AML-193 (cell line): Measurements from ENCODE around the gene DNAH7.
"Not testable (repeated sequence)": the region's sequence is repeated elsewhere in the genome, so short reads cannot be mapped to it uniquely, and the experiment has no call there.

Source experiments
- DNase-seq, 2 experiments: peaks; one replicate each; lab custom pipeline; 2025; lab: John Stamatoyannopoulos, UW

Gene DNAH7

DNA sequence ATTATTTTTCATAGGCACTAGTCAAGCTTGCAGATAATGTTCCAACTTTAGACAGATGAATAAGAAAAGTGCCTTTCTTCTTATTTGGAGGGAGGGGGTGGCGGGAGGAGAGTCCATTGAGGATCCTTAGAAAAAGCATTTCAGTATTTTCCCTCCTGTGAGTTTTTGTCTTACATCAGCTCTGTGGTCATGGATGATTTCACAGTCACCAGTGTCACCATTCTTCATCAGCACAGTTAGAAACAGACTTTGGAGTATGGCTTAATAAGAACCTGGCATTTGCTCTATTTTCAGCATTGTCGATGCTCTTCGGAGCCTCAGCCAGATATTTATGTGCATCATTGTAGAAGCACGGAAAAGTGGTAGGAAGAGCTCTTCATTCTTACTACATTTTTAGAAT is 341.5 kb downstream of the DNAH7 start:
- DNase-seq: no peak

DNA sequence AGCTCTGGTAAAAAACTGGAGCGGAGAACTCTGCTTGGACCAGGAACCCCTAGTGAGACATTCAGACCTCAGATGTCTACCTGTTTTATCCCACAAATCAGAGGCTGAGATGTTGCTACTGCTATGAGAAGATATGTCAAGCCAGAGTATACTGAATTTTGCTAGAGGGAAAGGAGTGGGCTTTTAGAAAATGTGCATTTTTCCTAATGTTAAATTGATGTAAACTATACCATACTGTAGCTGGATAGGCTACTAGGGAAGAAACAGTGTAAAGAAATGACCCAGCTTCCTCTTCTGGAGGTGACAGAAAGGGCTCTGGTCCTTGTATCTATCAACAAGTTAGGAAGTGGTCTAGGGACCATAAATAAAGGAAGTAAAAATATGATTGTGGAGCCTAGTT is 346.6 kb downstream of the DNAH7 start:
- DNase-seq: peak in 1 of 2 experiments; percentile 13

- no peak for DNase-seq
These were observed 347.6 kb downstream of the DNAH7 start for GRCh38 chr2:195721042-195721441.

GRCh38 chr2:195716466-195716865 is 352.2 kb downstream of the DNAH7 start:
- DNase-seq: no peak

GRCh38 chr2:195711478-195711877 is 357.2 kb downstream of the DNAH7 start:
- DNase-seq: no peak

GRCh38 chr2:195709901-195710806 is 358.5 kb downstream of the DNAH7 start:
- DNase-seq: no peak

GRCh38 chr2:195706161-195706900 is 362.3 kb downstream of the DNAH7 start:
- no peak for DNase-seq

DNA sequence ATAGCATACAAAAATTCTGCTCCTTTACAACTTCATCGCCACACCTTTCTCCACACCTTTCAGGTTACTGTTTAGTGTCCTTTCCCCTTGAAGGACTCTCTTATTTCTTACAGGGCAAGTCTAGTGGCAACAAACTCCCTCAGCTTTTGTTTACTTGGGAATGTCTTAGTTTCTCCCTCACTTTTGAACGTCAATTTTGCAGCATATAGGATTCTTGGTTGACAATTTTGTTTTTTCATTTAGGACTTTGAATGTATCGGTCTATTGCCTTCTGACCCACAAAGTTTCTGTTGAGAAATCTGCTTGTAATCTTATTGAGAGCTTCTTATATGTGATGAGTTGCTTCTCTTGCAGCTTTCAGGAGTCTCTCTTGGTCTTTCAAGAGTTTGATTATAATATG is 368.2 kb downstream of the DNAH7 start:
- no peak for DNase-seq

DNA sequence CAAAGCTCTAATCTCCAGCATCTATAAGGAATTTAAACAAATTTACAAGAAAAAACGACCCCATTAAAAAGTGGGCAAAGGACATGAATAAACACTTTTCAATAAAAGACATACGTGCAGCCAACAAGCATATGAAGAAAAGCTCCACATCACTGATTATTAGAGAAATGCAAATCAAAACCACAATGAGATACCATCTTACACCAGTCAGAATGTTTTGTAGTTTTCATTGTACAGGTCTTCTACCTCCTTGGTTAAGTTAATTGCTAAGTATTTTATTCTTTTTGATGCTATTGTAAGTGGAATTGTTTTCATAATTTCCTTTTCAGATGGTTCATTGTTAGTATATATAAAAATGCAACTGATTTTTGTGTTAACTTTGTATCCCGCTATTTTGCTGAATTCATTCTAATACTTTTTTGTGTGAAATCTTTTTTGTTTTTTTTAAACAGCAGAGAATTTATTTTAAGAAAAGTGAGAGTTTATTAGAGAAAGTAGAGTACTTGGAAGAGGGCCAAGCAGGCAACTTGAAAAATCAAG is 370.9 kb downstream of the DNAH7 start:
- no peak for DNase-seq

- no peak for DNase-seq
These were observed 372.6 kb downstream of the DNAH7 start for GRCh38 chr2:195696012-195696411.

- no peak for DNase-seq
These were observed 373.5 kb downstream of the DNAH7 start for GRCh38 chr2:195695002-195695631.

GRCh38 chr2:195694553-195694952 is 374.1 kb downstream of the DNAH7 start:
- no peak for DNase-seq

- DNase-seq: not testable (repeated sequence)
These were observed 376.1 kb downstream of the DNAH7 start for GRCh38 chr2:195692531-195692930.
